CD4-positive, alpha-beta T cell treated with Interleukin-15 for 1 hour (primary cell): Measurements from ENCODE around the gene TTBK2.

Source experiments
- DNase-seq: peaks from one replicate; pipeline ENCODE4 v3.0.0-alpha.2; 2020

The TTBK2 gene

DNA sequence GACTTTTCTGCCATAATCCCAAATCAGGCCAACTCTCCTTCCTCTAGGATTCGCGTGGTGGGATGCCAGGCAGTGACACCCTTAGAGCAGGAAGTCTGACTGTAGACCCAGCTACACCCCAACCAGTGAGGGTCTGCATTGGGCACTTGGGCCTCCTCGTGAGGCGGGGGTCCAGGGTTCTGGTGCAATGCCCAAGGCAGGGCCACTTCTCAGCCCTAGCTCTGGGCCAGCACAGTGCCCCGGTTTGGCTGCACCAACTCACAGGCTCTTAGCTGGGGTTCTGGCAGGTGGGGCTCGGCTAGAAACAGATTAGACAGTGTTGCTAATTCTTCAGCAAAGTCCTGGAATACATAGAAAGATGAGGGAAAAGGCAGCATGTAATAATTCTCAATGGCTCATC is 196.3 kb downstream of the TTBK2 start:
- no peak for DNase-seq

DNA sequence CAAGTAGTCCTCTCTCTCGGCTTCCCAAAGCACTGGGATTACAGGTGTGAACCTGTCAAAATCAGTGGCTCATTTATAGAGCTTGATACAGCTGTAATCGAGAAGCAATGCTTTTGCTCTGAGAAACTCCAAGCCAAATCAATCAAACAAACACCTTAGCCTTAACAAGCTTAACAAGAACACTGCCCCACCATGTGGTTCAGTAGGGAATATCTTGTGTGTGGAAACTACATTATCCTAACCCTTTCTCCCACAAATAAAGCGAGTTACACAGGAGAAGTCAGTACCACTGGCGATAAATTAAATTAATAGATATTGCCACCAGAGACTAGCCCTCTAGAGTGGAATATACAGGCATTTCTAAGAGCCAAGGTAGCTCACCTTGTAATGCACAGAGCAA is 197.5 kb downstream of the TTBK2 start:
- DNase-seq: no peak

GRCh38 chr15:42721916-42722315 is 198.7 kb downstream of the TTBK2 start:
- DNase-seq: no peak

- DNase-seq: no peak
Observed at GRCh38 chr15:42721016-42721415, 199.6 kb downstream of the TTBK2 start.

DNA sequence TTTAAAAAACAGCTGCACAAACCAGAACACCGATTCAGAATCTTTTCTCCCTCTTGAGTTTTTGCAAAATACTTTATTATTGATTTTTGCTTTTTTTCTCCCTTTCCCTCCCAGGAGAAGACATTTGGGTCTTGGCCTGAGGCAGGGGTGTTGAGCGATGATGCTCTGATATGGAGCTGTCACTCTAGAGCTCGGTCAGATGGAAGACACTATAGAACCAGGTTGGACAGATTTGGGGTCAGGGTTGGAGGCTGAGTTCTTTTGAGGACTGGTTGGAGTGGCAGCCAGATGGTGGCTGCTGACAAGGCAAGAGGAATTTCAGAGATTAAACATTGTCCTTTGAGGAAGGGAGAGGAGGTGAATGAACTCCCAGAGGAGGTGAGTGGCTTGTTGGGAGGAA is 200.5 kb downstream of the TTBK2 start:
- no peak for DNase-seq

- no peak for DNase-seq
Observed at GRCh38 chr15:42719043-42719442, 201.5 kb downstream of the TTBK2 start.

GRCh38 chr15:42716626-42717025 is 204.0 kb downstream of the TTBK2 start:
- no peak for DNase-seq

GRCh38 chr15:42716125-42716524 is 204.5 kb downstream of the TTBK2 start:
- DNase-seq: no peak

- DNase-seq: no peak
Observed at GRCh38 chr15:42712584-42712983, 208.0 kb downstream of the TTBK2 start.

DNA sequence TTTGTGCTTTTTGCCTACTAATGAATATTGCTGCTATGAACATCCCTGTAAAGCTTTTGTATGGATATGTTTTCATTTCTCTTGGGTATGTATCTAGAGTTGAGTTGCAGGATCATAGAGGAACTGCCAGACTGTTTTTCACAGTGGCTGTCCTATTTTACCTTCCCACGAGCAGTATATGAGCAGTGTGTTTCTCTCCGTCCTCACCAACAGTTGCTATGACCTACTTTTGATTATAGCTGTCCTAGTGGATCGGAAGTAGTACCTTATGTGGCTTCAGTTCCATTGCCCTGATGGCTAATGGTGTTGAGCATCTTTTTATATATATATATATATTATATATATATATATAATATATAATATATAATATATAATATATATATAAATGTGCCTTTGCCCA is 208.8 kb downstream of the TTBK2 start:
- DNase-seq: no peak

DNA sequence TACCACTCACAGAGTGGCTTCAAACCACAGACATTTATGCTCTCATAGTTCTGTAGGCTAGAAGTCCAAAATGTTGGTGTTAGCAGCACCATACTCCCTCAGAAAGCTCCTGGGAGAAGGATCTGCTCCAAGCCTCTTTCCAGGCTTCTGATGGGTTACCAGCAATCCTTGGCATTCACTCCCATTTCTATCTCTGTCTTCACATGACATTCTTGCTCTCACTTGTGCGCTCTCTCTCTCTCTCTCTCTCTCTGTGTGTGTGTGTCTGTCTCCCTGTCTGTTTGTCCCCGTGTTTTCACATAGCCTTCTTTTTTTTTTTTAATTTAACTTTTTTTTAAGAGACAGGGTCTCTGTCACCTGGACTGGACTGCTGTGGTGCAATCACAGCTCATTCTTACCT is 209.9 kb downstream of the TTBK2 start:
- DNase-seq: no peak

DNA sequence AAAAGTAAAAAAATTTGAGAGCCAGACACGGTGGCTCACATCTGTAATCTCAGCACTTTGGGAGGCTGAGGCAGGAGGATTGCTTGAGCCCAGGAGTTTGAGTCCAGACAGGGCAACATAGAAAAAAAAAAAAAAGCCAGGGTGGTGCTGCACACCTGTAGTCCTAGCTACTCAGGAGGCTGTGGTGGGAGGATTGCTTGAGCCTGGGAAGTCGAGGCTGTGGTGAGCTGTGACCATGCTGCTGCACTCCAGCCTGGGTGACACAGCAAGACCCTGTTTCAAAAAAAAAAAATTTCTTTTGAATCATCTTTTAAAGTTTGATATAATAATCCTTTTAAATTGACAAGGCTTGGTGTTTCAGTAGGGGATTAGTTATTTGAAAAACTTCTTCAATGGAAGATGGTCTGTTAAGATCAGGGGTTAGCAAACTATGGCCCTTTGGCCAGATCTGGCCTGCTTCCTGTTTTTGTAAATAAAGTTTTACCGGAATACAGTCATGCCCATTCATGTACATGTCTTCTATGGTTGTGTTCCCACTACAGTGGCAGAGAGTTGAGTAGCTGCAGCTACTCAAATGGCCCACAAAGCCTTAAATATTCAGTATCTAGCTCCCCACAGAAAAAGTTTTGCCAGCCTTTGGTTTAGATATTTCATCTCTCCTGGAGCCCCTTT is 212.6 kb downstream of the TTBK2 start:
- DNase-seq: no peak

- DNase-seq: no peak
Observed at GRCh38 chr15:42707068-42707467, 213.5 kb downstream of the TTBK2 start.

- no peak for DNase-seq
Observed at GRCh38 chr15:42705336-42705735, 215.2 kb downstream of the TTBK2 start.

DNA sequence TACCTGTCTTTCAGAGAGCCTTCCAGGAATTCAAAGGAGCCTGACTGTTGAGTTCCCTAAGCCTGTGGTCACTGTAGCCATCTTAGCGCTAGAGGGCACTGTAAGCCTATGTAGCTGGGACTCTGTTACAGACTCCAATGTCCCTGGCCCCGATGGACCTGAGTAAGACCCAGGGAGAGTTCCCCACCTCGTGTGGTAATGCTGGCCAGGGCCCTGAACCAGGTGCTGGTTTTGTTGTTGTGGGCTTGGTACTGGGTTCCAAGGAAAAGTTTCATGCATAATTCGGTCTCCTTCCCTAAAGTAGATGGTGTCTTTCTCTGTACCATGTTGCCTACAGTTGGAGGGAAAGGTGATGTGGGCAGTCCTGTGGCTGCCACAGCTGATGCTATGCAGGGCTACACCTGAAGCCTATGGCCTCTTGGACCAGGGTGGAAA is 216.1 kb downstream of the TTBK2 start:
- peak; percentile 57 for DNase-seq

GRCh38 chr15:42696626-42697025 is 224.0 kb downstream of the TTBK2 start:
- no peak for DNase-seq

DNA sequence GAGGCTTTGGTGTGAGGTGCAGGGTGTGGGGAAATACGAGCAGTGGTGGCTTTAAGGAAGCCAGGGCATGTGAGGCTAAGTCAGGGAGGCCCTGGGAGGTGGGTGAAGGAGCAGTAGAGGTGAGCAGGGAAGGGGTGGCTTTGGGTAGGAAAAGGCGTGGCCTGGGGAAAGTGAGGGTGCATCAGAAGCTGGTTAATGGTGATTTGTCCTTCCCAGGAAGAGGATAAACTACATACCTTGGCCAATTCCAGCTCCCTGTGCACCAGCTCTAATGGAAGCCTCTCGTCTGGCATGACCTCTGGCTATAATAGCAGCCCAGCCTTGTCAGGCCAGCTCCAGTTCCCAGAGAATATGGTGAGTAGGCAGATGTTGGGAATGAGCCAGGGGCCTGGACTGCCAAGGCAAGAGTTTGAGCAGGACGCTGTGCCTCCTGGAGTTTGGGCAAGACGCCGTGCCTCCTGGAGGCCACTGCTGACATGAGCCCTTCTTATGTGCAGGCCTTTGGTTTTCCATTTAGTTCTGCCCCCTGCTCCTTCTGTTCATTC is 225.0 kb downstream of the TTBK2 start:
- no peak for DNase-seq

DNA sequence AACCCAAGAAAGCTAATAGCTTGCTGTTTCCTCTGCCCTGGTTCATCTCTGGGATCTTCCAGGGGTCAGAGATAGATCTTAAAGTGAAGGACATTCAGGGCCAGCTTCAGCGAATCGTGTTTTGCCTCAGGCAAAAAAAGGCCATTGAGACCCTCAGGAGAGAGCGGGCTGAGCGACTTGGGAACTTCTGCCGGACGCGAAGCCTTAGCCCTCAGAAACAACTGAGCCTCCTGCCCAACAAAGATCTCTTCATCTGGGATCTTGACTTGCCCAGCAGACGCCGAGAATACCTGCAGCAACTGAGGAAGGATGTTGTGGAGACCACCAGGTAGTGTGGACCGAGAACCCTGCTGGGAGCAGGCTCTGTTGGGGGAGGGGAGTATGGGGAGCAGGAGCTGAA is 226.2 kb downstream of the TTBK2 start:
- no peak for DNase-seq

GRCh38 chr15:42693942-42694341 is 226.6 kb downstream of the TTBK2 start:
- no peak for DNase-seq

DNA sequence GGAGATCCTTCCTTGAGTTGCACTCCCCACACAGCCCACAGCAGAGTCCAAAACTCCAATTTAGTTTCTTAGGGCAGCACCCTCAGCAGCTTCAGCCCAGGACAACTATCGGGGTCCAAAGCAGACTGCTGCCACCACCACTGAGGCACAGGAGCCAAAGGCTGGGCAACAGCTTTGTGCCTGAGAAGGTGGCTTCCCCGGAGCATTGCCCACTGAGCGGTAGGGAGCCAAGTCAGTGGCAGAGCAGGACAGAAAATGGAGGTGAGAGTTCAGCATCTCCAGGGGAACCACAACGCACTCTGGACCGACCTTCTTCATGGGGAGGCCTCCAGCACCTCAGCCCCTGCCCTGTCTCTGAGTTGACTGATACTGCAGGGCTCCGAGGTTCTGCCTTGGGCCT is 227.1 kb downstream of the TTBK2 start:
- DNase-seq: no peak

DNA sequence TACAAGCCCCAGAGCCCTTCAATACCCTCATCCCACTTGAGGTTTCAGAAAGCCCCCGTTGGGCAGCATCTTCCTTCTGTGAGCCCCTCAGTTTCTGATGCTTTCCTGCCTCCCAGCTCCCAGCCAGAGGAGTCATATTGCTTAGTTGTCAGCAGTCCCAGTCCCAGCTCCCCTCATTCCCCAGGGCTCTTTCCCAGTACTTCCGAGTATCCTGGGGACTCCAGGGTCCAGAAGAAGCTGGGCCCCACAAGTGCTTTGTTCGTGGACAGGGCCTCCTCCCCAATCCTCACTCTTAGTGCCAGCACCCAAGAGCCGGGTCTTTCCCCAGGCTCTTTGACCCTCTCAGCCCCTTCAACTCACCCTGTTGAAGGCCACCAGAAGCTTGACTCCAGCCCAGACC is 227.6 kb downstream of the TTBK2 start:
- DNase-seq: no peak

- no peak for DNase-seq
Observed at GRCh38 chr15:42692536-42692935, 228.0 kb downstream of the TTBK2 start.

DNA sequence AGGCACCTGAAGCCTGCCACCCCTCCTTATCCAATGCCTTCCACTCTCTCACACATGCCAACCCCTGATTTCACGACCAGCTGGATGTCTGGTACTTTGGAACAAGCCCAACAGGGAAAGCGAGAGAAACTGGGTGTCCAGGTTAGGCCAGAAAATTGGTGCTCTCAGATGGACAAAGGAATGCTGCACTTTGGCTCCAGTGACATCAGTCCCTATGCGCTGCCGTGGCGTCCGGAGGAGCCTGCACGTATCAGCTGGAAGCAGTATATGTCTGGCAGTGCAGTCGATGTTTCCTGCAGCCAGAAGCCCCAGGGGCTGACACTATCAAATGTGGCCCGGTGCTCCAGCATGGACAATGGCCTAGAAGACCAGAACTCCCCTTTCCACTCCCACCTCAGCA is 228.8 kb downstream of the TTBK2 start:
- DNase-seq: no peak

DNA sequence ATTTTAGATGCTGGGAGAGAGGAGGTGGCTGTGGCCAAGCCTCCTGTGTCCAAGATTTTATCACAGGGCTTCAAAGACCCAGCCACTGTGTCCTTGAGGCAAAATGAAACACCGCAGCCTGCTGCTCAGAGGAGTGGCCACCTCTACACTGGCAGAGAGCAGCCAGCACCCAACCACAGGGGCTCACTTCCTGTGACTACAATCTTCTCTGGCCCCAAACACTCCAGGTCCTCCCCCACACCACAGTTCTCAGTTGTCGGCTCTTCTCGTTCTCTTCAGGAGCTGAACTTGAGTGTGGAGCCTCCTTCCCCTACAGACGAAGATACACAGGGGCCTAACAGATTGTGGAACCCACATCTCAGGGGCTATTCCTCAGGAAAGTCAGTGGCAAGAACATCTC is 229.3 kb downstream of the TTBK2 start:
- DNase-seq: no peak
